Astrocyte of the spinal cord (primary cell): ENCODE results near the gene OR51B2.
A peak's percentile ranks its signal among the peaks of the same experiment; 100 is the strongest.
"Not testable (repeated sequence)": the region's sequence is repeated elsewhere in the genome, so short reads cannot be mapped to it uniquely, and the experiment has no call there.

ENCODE experiments used
- DNase-seq: peaks from one replicate; pipeline ENCODE4 v3.0.0; 2011; ENCODE audit warnings: low read depth, low spot score
- H3K4me3 ChIP-seq: 2 replicates; pipeline ENCODE4 v1.5.1; 2011; ENCODE audit warnings: low read depth, mild to moderate bottlenecking, low read length, moderate library complexity
- in situ Hi-C: cut with HindIII; loops from 2 replicates; pipeline ENCODE4 v1.10.0; 2017; ENCODE audit warnings: low sequenced_read_pairs
- TF ChIP-seq, protein P1 (sequence below): IDR thresholded peaks from 2 replicates; pipeline ENCODE4 v1.5.1; 2012; ENCODE audit warnings: low read depth, mild to moderate bottlenecking, low read length, inconsistent platforms

The OR51B2 gene

GRCh38 chr11:5324197-5324596 is at the start of gene OR51B2:
Gene OR51B2 (minus strand): TSS chr11:5324297. CDS start chr11:5324297, 0 bp downstream.
- in situ Hi-C loops, result no loop called here
- TF ChIP-seq, protein P1, sequence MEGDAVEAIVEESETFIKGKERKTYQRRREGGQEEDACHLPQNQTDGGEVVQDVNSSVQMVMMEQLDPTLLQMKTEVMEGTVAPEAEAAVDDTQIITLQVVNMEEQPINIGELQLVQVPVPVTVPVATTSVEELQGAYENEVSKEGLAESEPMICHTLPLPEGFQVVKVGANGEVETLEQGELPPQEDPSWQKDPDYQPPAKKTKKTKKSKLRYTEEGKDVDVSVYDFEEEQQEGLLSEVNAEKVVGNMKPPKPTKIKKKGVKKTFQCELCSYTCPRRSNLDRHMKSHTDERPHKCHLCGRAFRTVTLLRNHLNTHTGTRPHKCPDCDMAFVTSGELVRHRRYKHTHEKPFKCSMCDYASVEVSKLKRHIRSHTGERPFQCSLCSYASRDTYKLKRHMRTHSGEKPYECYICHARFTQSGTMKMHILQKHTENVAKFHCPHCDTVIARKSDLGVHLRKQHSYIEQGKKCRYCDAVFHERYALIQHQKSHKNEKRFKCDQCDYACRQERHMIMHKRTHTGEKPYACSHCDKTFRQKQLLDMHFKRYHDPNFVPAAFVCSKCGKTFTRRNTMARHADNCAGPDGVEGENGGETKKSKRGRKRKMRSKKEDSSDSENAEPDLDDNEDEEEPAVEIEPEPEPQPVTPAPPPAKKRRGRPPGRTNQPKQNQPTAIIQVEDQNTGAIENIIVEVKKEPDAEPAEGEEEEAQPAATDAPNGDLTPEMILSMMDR, result no peak
- DNase-seq, result no peak
- H3K4me3 ChIP-seq, result no peak within 1 kb of the TSS

GRCh38 chr11:5369789-5370188 is 45.7 kb upstream of the OR51B2 start:
- no peak overlapping the region for H3K4me3 ChIP-seq
- in situ Hi-C loops, result no loop called here
- TF ChIP-seq, protein P1, result peak; percentile 55
- DNase-seq, result peak; percentile 60

DNA sequence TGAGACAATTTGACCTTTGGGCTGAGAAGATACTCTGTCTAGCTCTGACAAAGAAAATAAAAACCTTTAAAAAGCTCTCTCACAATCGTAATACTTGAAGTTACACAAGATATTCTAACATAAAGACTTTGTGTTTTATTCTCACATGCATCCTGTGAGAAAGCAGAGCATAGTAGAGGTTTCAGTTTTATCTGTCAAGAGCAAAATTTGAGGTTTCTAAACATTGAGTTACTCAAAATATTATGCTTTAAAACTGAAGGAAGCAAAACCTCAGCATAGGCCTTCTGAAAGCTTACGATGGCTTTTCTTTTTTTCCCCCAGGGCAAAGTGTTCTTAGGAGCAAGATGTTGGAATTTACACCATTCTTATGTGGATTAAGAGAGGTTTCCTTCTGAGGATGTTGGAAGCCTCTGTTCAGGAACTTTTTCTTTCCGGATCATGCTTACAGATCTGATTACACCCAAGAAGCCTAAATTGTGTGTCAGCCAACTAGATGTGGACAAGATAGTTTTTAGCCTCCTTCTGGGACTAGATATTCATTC is 44.5 kb upstream of the OR51B2 start:
- in situ Hi-C loops, result no loop called here
- TF ChIP-seq, protein P1, result no peak
- H3K4me3 ChIP-seq, result no peak overlapping the region
- DNase-seq, result no peak

GRCh38 chr11:5367448-5368074 is 43.5 kb upstream of the OR51B2 start:
- in situ Hi-C loops, result no loop called here
- TF ChIP-seq, protein P1, result no peak
- no peak overlapping the region for H3K4me3 ChIP-seq
- peak; percentile 81 for DNase-seq

DNA sequence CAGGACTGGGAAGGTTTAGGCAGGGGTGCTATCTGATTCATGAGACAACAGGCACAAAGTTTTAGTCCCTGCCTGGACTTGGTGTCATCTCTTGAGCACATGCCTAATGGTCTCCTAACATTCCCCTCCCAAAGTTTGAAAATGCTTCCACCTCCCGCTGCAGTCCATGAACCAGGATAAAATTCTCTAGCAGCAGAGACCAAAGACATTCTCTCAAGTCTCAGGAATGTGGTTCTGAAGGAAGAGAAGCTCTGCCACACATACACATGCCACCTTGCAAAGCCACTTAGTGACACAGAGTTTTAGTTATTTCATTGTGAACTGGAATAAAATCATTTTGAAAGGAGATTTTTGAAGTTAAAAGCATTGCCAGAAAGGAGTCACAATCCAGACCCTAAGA is 42.8 kb upstream of the OR51B2 start:
- no peak overlapping the region for H3K4me3 ChIP-seq
- TF ChIP-seq, protein P1, result no peak
- peak; percentile 12 for DNase-seq
- in situ Hi-C loops, result no loop called here

DNA sequence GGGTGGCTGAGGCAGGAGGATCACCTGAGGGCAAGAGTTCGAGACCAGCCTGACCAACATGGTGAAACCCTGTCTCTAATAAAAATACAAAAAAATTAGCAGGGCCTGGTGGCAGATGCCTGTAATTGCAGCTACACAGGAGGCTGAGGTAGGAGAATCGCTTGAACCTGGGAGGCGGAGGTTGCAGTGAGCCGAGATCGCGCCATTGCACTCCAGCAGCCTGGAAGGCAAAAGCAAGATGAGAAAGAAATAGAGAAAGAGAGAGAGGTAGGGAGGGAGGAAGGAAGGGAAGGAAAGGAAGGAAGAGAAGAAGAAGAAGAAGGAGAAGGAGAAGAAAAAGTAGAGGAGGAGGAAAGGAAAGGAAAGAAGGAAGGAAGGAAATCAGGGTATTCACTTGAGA is 42.3 kb upstream of the OR51B2 start:
- in situ Hi-C loops, DNase-seq: not testable (repeated sequence)
- TF ChIP-seq, protein P1, result peak; percentile 4

More for the DNA sequence above, 42.3 kb upstream of the OR51B2 start:
- H3K4me3 ChIP-seq, result not testable (repeated sequence)
